Measurements from ENCODE around the gene FAM3D. TPM values are rescaled to one million over a fixed set of nuclear protein-coding genes. Genes with fewer than 3 reads are reported as not detected.

Gene FAM3D
- total and polyA plus RNA-seq, 4 donors, result 0.09 TPM; not detected in 3

- no peaks in the 10 kb centered on the region for H3K27me3 ChIP-seq (ENCODE audit: control insufficient read depth in 4 of 4, insufficient read depth in 4 of 4, low read length in 3 of 4)
- no peak overlapping the region for H3K9ac ChIP-seq (ENCODE audit: low read depth in 1 of 2, low read length in 2 of 2)
- H3K36me3 ChIP-seq (ENCODE audit: control insufficient read depth in 4 of 4, insufficient read depth in 3 of 4, low read depth in 1 of 4, low read length in 3 of 4), result no peaks in the 10 kb centered on the region
- H3K4me1 ChIP-seq (ENCODE audit: control insufficient read depth in 4 of 4, insufficient read depth in 4 of 4, low read length in 3 of 4), result no peaks in the 10 kb centered on the region
- TF ChIP-seq TAF1 (conservative IDR thresholded peaks at IDR 0.05), result no peak
- TF ChIP-seq FOXA1 (IDR thresholded peaks at IDR 0.05), result no peak
- TF ChIP-seq, protein P1, sequence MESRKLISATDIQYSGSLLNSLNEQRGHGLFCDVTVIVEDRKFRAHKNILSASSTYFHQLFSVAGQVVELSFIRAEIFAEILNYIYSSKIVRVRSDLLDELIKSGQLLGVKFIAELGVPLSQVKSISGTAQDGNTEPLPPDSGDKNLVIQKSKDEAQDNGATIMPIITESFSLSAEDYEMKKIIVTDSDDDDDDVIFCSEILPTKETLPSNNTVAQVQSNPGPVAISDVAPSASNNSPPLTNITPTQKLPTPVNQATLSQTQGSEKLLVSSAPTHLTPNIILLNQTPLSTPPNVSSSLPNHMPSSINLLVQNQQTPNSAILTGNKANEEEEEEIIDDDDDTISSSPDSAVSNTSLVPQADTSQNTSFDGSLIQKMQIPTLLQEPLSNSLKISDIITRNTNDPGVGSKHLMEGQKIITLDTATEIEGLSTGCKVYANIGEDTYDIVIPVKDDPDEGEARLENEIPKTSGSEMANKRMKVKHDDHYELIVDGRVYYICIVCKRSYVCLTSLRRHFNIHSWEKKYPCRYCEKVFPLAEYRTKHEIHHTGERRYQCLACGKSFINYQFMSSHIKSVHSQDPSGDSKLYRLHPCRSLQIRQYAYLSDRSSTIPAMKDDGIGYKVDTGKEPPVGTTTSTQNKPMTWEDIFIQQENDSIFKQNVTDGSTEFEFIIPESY (IDR thresholded peaks at IDR 0.05), result no peak
- no peak for TF ChIP-seq HNF4G (IDR thresholded peaks at IDR 0.05)
- no peak for TF ChIP-seq SP1 (IDR thresholded peaks at IDR 0.05)
- TF ChIP-seq MAX (IDR thresholded peaks at IDR 0.05), result no peak
- no peak for TF ChIP-seq YY1 (IDR thresholded peaks at IDR 0.05)
- TF ChIP-seq FOXA2 (IDR thresholded peaks at IDR 0.05), result no peak
- TF ChIP-seq CTCF (IDR thresholded peaks at IDR 0.05; ENCODE audit: low read depth, low read length, missing input control), result no peak
- no peak for TF ChIP-seq EGR1 (IDR thresholded peaks at IDR 0.05; ENCODE audit: low read depth in 2 of 2)
- no peak for TF ChIP-seq REST (IDR thresholded peaks at IDR 0.05)
- TF ChIP-seq HNF4A (conservative IDR thresholded peaks at IDR 0.05), result no peak
- no peak for TF ChIP-seq JUND (IDR thresholded peaks at IDR 0.05)
- no peak for TF ChIP-seq RXRA (IDR thresholded peaks at IDR 0.05)
- no peak for TF ChIP-seq GABPA (IDR thresholded peaks at IDR 0.05 in 1 of 2, conservative IDR thresholded peaks at IDR 0.05 in 1 of 2)
- TF ChIP-seq ATF3 (IDR thresholded peaks at IDR 0.05), result no peak
- TF ChIP-seq NR2F2 (IDR thresholded peaks at IDR 0.05), result no peak
- TF ChIP-seq RAD21 (IDR thresholded peaks at IDR 0.05), result no peak
- no peaks in the 10 kb centered on the region for H3K9me3 ChIP-seq (ENCODE audit: control insufficient read depth in 4 of 4, low read length in 3 of 4)
- no peak for DNase-seq (ENCODE audit: low spot score)
- H3K27ac ChIP-seq (ENCODE audit: low read depth in 1 of 2, low read length in 2 of 2), result no peak overlapping the region
- 99% methylated on average over 4 of the region's 4 CpGs for WGBS
- H3K4me3 ChIP-seq (ENCODE audit: low read depth in 1 of 3, low read length in 3 of 3), result no peak overlapping the region
These were observed 8.1 kb downstream of the FAM3D start for GRCh38 chr3:58658508-58658907.
